HG02763 (cell line): Measurements from ENCODE around the gene MID1IP1.

Source experiments
- ATAC-seq: cut with Tn5 transposase; IDR thresholded peaks from one replicate; pipeline ENCODE4 v1.9.1; 2021; ENCODE audit warnings: mild to moderate bottlenecking, moderate library complexity; ENCODE audit not compliant: unreplicated experiment

Gene MID1IP1, protein sequence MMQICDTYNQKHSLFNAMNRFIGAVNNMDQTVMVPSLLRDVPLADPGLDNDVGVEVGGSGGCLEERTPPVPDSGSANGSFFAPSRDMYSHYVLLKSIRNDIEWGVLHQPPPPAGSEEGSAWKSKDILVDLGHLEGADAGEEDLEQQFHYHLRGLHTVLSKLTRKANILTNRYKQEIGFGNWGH

DNA sequence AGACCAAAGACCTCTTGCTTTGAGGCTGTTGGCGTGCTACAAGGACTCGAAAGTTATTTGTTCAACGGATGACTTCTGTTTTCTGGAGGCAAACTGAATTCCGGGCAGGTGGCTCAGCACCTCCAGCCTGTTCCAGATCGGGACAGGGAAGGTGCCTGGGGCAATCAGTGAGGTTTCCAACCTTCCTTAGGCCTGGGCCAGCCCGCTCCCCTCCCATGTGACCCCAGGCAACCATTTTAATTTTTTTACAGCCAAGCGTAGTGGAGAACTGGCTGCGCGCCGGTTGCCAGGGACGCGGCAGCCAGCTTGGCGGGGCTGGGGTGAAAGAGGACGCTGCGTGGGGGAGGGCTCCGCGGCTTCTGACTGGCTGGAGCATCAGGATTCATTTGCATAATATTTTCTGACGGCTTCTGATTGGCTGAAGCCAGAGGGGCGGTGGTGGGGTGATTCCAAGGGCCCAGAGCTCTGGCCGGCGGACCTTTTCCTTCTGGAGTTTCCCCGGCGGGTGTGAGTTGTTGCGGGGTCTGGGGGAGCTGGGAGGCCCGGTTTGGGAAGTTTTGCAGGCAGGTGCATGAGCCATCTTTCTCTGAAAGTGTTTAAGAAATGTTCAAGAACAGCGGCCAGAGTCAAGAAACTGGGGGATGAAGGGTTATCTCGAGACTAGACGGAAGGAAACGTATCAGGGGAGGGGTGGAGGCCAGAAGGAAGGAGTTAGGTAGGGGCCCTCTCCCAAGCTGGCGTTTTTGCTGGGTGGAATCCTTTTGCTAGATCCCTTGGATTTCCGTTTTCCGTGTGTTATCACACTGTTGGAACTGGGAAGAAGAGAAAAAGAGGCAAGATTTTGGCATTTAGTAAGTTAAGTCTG is at the start of gene MID1IP1:
TSS of gene MID1IP1 (plus strand) at position 479 of the 865 bp plus-strand sequence. CDS start 3,488 bp downstream, outside the sequence.
- ATAC-seq: peak; percentile 37

DNA sequence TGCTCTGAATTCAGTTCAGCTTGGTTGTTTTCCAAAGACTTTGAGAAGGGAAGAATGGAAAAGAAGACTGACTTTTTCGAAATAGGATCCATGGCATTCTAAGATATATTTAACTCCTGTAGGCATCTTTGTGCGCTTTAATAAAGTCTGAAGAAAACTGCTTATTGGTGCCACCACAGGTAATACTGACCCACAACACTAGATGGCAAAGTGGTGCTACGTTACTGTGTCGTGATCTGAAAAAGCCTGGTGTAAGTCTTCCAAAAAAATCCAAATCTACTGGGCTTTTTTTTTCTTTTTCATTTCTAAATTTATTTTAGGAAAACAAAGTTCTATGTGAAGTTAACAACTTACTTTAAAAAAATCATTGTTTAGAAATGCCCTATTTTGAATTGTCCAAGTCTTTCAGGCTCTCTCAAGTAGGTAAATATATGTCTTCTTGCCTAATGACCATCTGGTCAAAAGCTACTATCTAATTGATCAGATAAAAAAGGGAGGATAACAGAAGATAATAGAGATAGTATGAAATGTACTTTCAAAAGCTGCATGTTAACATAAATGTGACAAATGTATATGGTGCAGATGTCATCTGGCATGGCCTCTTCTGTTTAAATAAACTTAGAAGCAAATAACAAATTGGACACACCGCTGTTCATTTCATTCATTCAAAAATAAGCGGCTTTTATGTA is 47.0 kb upstream of the MID1IP1 start:
- ATAC-seq: no peak

DNA sequence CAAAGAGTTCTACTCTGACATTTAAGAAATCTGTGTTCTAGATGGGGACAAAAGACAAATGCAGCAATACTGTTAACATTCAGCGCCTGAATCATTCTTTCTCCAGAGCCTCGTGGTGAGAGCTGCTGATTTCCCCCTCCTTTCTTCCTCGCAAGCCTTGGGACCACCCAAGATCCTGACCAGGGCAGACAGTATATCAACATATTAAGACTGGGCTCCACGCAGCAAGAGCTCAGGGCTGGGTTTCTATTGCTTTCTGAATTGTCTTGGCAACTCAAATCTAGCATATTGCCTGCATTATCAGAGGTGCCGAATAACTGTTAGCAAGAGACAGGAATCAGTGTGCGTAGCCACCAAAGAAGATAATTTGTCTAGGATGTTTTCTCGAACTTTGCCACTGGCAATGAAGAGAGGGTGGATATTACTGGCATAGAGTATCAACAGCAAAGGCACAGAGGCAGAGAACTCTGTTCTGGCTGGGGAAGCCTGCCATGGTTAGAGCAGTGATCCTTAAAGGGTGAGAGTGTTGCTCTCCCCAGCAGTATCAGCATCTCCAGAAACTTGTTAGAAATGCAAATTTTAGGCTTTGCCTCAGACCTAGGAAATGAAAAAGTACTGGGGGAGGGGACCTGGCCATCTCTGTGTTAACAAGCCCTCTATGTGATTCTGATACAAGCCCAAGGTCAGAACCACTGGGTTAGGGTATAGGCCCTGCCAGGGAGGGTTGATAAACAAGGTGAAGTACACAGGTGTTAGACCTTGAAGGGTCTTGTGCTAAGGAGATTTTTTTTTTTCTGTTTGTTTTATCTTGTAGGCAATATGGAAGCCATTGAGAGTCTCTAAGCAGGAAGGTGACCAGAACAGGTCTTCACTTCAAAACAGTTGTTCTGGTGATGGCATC is 46.2 kb upstream of the MID1IP1 start:
- no peak for ATAC-seq

DNA sequence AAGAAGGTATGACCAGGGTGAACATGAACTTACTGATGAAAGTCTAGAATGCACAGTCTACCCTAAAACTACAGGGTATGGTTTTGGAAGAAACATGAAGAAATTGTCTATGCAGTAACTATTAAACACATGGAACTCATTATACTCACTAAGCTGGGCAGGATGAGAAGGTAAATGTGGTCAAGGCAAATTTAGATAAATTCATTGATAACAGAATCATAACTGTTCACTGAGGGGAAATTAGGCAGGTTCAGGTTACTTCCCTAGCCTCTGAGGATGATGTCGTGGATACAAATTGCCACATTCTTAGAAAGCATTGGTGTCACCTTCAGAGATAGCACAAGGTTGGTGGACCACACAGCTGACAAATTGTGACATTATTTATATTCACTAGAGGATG is 40.4 kb upstream of the MID1IP1 start:
- ATAC-seq: no peak

DNA sequence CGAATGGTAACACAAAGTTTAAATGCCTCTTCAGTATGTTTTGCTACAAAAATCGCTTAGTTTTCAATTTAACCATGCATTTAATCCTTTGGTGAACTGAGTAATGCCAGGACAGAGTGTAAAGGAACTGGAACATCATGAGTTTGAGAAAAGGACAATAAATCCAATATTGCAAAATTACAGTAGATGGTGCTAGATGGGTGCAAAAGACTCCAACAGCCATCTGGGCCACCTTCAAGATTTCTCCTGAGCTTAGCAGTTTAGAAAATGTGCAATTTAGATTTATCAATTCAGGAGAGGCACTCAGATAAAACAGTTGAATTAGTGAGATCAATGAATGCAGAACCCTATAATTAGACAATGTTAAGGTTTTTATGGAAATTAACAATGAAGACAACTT is 33.2 kb upstream of the MID1IP1 start:
- ATAC-seq: no peak

DNA sequence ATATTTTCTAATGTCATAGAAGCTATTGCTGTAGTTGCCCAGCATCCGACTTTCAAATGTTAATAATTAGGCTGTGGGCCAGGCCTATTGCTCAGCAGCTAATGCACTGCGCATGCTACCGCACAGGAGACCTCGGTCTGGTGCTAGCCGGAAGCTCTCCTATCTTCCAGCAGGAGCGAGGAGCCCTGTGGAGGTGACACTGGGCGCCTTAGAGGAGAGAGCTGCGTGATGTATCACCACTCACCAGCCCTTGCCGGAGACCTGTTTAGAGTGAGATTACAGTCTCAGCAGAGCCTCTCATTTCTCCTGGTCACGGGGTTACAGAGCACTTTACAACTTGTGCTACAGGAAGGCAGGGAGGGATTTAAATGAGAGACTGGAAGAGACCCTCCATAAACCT is 31.1 kb upstream of the MID1IP1 start:
- ATAC-seq: no peak

DNA sequence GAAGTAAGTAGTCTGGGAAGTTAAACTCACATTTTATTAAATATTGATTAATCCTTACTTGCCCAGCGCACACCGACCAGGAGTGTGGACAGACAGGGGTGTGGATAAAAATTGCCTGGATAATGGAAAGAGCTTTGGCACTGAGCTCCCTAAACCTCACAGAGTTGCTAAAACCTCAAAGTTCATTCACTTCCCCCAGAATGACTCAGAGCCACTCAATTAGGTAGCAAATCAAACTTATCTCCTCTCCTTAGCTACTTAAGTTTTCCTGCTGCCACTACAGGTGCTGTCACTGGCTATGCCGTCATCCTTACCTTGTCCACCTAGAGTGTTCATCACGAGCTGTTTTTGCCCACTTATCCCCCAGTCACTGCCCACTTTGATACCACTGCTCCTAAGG is 27.0 kb upstream of the MID1IP1 start:
- ATAC-seq: no peak

DNA sequence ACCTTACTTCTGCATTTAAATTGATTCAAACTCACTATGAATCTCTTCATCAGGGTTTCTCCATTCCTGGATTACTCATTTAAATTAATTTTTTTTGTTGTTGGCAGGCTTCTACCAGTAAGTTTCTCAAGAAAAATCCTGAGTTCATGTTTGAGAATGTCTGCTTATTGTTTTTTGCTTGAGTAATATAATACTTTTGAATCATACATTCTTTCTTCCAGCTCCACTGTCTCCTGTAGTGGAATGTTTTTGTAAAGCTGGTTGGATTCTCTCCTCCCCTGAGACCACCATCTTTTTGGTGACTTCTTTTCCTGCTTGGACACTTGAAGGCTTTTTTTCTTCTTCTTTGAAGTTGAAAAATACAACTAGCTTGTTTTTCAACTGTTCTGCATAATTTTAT is 4.3 kb upstream of the MID1IP1 start:
- no peak for ATAC-seq

DNA sequence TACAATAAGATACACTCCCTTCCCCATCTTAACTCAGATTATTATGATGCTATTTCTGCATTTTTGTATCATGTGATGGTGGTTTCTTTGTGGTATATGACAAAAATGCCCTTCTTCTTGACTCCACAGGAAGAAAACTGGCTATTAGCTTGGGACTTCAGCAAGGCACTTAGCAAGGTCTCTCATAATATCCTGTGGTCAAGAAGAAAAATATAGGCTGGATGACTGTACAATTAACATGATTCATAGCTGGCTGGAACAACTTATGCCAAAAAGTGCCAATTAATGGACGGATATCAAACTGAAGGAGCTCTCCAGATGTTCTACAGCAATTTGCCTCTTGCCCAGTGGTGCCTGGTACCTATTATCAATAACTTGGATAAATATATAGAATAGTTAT is 2.3 kb upstream of the MID1IP1 start:
- ATAC-seq: no peak

DNA sequence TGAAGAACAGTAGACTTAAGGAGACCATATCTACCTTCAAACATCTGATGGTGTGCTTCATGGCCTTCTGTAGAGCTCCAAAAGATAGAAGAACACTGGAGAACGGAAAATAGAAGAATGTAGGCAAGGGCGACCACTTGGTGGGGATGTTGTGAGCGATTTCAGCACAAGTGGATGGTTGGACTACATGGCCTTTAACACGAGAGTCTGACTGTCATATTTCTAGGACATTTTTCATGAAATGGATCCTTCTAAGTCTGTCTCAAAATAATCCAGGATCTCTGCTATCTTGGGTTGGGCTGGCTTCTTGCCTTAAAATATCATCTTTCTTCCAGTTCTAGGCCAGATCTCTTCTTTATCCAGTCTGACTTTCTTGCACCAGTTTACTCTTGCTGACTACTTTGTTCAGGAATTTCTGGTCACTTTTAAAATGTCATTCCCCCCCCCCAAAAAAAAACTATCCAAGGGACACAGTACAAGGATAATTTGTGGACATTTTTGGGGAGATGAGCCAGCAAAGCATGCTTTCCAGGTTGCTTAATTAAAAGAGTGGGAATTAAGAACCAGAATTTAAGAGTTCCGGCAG is 1.2 kb upstream of the MID1IP1 start:
- ATAC-seq: no peak

DNA sequence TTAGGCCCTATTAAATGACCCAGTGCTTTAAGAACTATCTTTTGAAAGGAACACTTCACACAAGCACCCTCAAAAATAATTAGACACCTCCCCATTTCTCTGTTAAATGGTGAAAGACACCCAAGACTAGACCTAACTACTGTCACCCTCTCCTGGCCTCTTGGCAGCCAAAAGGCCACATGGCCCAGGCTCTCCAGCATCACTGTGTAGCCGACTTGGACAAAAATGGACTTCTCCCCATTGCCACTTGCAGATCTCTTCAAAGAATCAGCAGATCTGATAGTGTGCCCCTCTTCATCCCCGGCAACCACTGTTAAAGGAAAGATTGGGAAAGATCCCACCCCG is 2.0 kb downstream of the MID1IP1 start:
- ATAC-seq: no peak

DNA sequence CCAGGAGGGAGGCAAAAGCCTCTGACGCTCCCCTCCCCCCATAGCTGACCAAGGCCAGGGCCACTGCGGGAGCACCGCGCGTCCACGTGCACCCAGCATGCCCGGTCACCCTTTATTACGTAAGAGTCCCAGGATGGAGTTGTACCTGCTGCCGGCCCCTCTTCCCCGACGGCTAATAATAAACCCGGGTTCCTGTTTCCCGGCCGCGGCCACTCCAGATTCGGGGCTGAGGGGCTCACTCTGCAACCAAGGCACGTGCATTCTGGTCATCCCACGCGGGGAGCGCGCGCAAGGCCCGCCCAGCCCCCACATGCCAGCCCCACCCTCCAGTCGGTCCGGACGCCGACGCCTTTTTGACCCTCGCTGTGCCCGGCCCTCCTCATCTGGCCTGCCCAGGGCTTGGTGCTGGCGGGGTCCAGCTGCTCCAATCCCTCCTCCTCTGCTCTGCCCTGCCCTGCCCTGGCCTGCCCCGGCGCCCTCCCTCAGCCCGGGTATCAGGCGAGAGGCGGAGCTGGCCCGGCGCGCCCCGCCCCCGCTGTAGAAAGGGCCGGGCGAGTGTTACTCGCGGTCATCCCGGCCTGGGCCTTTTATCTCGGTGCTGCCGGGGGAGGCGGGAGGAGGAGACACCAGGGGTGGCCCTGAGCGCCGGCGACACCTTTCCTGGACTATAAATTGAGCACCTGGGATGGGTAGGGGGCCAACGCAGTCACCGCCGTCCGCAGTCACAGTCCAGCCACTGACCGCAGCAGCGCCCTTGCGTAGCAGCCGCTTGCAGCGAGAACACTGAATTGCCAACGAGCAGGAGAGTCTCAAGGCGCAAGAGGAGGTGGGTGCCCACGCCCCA is 2.6 kb downstream of the MID1IP1 start:
- ATAC-seq: peak; percentile 56

DNA sequence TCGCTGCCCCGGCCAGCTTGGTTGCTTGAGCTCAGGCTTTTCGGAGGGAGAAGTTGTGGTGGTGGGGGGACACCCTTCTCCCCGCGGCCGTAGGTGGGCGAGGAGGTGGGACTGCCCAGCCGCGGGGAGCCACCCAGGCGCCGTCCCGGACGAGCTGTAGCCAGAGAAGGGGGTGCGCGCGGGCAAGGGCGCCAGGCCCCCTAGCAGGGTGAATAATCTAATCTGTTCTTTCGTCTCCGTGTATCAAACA is 3.1 kb downstream of the MID1IP1 start:
- ATAC-seq: peak; percentile 3

DNA sequence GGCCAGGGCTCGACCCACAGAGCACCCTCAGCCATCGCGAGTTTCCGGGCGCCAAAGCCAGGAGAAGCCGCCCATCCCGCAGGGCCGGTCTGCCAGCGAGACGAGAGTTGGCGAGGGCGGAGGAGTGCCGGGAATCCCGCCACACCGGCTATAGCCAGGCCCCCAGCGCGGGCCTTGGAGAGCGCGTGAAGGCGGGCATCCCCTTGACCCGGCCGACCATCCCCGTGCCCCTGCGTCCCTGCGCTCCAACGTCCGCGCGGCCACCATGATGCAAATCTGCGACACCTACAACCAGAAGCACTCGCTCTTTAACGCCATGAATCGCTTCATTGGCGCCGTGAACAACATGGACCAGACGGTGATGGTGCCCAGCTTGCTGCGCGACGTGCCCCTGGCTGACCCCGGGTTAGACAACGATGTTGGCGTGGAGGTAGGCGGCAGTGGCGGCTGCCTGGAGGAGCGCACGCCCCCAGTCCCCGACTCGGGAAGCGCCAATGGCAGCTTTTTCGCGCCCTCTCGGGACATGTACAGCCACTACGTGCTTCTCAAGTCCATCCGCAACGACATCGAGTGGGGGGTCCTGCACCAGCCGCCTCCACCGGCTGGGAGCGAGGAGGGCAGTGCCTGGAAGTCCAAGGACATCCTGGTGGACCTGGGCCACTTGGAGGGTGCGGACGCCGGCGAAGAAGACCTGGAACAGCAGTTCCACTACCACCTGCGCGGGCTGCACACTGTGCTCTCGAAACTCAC is 3.6 kb downstream of the MID1IP1 start:
- ATAC-seq: peak; percentile 2

DNA sequence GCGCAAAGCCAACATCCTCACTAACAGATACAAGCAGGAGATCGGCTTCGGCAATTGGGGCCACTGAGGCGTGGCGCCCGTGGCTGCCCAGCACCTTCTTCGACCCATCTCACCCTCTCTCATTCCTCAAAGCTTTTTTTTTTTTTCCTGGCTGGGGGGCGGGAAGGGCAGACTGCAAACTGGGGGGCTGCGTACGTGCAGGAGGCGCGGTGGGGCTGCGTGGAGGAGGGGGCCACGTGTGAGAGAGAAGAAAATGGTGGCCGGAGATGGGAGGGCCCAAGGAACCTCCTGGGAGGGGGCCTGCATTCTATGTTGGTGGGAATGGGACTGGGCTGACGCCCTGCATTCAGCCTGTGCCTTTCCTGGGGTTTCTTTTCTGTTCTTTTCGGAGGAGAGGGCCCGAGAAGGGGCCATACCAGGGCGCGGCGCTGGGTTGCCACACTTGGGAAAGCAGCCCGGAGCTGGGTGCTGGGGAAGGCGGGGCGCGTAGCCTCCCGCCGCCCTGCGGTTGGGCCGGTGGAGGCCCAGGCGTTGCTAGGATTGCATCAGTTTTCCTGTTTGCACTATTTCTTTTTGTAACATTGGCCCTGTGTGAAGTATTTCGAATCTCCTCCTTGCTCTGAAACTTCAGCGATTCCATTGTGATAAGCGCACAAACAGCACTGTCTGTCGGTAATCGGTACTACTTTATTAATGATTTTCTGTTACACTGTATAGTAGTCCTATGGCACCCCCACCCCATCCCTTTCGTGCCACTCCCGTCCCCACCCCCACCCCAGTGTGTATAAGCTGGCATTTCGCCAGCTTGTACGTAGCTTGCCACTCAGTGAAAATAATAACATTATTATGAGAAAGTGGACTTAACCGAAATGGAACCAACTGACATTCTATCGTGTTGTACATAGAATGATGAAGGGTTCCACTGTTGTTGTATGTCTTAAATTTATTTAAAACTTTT is 4.5 kb downstream of the MID1IP1 start:
- ATAC-seq: peak; percentile 28

DNA sequence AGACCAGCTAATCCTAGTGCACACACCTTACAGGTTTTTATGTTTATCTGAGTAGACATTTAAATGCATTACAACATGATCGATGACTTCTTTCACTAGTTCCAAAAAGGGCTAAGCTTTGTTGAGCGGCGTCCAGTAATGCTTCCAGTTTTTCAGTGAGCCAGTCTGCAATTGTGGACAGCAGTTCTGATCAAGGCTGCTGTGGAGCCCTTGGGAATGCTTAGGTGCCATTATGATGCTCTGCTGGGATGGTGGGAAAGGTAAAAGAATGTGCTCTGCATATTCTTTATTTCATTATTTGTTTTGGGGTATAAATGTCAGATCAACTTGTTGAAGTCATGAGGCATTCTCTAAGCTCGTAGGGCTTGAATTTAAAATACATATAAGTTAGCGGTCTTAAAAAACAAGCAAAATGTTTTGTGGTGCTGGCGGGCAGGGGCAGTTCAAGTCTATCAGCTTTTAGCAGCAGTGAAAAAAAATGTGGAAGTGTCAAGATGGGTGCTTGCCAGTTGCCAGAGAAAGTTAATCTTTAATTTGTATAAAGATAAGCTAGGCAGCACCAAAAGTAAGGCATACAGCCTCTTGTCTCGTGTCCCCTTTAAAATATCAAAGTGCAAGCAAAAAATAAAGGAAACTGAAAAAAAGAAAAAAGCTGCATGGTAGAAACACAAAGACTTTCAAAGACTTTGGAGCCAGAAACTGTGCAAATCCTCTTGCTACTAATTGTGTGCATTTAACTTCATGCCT is 5.8 kb downstream of the MID1IP1 start:
- ATAC-seq: no peak

DNA sequence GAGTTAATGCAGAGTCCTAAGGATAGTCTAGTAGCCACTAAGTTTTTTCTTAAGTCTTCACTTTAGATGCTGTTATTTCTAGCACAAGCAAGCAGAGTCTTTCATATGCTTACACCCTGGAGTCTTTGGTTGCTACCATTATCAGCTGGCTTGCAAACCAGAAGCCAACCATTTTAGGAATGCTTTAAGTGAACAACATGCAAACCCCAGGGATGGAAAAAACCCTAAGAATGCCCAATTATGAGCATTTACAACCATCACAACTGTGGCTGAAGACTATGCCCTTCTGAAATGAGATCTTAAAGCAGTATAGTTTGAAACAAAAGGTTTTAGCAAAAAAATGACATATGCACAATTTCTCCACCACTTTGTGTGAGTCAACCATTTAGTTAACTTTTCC is 6.6 kb downstream of the MID1IP1 start:
- no peak for ATAC-seq
